Suppressor macrophage treated with lipopolysaccharide for 1 hour (primary cell): ENCODE data around the gene SERP2.

Experiments used
- DNase-seq, 3 donors: peaks; one replicate each; pipeline ENCODE4 v3.0.0-alpha.2; 2020 to 2022

Gene SERP2

GRCh38 chr13:44389060-44389666 is 15.5 kb downstream of the SERP2 start:
- peak in 2 of 3 donors; percentile 17 to 20 for DNase-seq

DNA sequence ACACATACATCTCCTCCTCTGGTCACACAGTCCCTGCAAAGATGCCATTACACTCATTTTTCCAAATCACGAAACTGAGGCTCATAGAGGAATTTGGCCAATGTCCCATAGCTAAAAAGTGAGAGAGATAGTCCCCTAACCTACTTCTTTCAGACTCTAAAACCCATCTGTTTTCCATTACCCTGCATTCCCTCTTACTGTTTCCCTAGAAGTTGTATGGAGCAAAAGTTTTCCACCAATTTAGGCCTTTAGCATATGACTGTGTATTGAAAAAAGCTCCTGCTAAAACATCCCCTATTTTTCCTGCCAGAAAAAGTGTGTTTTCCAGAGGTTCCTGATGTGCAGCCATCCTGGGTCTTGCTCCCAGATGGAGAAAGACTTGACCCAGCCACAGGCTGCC is 16.3 kb downstream of the SERP2 start:
- no peak for DNase-seq

DNA sequence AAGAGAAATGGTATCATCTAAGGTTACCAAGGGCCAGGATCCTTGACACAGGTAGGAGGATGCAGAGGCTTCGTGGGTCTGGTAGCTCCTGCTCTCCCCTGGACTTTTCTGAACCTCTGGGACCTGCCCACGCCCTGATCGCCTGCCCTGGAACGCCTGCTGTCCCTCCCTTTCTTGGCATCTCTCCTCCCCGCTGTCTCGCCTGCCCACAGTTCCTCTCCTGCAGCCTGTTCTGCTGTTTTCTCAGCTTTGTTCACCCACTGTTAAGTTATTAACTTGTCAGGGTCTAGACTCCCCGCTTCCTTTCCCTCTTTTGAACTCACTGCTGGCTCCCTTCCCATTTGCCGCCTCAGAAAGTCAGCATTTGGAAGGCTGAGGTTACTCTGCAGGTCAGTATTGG is 19.8 kb downstream of the SERP2 start:
- peak in 1 of 3 donors; percentile 21 for DNase-seq

- no peak for DNase-seq
Observed at GRCh38 chr13:44394658-44395057, 21.0 kb downstream of the SERP2 start.

DNA sequence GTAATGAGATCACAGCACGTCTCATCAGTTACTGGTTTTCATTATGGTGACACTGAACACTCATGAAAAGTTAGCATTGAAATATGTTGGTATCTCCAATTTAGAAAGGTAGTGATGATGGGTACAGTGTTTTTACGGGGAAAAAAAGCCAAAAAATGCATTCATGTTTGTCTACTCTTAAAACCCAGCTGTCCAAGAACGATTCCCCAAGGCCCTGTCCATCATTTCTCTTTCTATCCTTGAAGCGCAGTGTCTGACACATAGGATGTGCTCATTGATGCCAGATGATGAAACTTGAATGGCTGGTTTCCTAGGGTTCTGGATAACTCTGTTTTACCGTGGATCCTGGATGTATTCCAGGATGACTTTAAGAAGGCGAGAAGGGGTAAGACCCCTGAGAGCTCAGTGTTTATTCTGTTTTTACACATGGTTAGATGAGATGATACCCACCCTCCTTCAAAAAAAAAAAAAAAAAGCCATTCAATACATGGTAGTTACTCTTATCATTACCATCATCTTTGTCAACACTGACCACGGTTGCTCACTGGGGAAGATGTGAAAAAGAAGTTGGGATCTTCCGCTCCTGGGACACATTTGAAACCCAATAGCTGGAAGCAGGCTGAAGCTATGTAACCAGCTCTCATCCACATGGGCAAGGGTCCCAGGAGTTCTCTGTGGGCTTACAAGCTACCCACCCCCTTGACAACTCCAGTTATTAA is 22.5 kb downstream of the SERP2 start:
- DNase-seq: no peak

DNA sequence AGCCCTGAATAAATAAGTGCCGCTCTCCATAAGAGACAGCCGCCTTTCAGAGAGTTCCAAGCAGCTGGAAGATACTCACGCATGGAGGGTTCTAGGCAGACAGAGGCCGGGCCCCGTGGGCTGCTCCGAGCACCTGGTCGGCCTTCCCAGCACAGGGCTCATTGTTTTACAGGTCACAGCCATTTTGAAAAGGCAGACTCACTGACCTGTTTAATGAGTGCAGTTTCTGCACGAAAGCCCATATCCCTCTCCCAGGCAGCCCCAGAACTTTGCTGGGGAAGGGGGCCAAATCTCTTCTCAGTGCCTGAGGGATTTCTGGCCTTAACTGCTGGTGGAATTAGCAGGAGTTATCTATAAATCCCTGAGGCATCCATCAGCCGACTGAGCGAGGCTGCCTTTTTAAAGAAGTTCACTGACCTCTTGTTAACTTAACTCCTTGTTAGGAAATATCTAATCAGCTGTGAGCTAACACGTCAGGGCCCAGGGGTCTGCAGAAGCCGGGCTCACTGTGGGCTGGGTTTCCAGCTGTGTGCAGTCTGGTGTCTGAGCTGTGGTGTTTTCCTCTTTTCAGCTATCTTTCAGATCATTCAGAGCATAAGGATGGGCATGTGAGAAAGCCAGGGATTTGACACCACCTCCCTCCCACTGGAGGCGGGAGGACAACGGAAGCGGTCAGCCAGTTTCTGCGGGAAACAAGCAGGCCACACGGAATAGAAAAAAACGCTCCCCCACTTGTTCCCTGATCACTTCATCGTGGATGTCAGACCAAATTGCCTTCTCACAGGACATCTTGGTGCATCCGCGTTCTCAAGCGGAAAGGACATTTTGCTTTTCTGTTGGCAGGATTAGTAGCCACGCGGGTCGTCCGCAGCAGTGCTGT is 23.3 kb downstream of the SERP2 start:
- DNase-seq: no peak

GRCh38 chr13:44397766-44398223 is 24.2 kb downstream of the SERP2 start:
- no peak for DNase-seq

DNA sequence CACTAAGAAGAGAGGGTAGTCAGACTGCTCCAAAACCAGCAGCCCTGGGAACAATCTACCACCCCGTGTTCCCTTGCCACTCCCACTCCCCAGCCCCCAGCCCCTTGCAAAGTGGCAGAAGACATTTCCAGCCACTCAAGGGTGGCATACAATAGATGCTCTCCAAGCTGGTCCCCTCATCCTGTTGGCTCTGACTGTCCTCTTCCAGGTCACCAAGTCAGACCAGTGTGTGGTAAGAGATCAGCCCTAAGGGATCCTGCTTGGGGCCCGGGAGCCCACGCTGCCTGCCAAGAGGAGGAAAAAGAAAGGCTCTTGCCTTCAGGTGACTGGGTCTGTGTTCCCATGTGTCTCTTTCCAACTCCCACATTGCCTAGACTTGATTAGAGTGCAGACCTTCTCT is 25.0 kb downstream of the SERP2 start:
- DNase-seq: no peak

DNA sequence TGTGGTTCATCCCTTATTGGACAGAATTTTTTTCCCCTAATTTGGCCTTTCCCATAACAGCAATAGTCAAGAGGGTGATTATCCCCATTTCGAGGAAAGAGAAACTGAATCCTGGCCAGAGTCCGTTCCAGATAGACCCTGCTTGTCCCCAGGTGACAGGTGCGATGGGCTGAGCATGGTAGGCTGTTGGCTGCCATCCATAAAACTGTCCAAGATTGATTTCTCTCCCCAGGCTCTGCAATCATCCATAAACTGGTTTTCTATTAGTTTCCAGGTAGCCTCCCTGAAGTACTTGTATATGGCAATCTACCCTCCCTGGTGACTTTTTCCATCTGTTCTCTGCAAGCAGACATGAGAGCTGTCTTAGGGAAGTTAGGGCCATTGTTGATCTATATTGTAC is 25.4 kb downstream of the SERP2 start:
- DNase-seq: no peak

- no peak for DNase-seq
Observed at GRCh38 chr13:44400736-44401135, 27.1 kb downstream of the SERP2 start.

GRCh38 chr13:44401577-44401976 is 28.0 kb downstream of the SERP2 start:
- DNase-seq: no peak

GRCh38 chr13:44402899-44403445 is 29.3 kb downstream of the SERP2 start:
- DNase-seq: no peak

- no peak for DNase-seq
Observed at GRCh38 chr13:44403461-44404056, 29.9 kb downstream of the SERP2 start.

DNA sequence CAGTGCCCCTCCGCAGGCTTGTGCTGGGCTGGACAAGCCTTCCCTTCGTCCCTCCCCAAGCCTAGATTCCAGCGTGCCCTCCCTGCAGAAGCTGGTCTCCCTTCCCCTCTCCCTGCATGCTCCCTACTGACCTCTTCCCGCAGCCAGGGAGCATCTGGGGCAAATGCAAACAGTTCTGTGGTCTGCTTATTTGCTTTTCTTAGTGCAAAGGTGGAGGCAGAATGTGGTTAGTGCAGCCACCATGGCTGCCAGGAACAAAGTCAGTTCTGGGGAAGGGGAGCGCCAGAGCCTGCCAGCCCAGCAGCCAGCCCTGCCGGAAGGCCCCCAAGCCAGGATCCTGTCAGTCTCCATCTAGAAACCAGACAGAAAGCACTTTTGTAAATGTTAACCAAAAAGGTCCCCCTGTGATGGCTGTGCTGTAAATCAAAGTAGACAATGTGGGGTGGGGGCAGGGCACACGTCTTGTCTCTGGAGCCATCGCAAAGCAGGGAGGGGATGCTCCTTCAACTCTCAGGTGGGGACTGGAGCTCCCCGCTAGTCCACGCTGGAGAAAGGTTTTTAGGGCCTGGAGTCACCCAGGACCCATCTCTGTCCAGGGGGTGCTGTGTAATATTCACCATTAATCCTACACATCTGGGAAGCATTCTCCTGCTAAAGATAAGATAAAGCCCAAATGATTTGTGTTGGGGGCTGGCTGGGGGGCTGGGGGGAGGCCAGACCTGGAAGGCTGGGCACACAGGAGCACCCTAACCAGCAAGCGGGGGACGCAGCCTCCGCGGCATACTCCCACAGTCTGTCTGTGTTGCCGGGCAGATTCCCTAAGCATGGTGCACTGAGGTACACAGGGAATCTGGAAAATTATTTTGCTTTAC is 30.9 kb downstream of the SERP2 start:
- no peak for DNase-seq

DNA sequence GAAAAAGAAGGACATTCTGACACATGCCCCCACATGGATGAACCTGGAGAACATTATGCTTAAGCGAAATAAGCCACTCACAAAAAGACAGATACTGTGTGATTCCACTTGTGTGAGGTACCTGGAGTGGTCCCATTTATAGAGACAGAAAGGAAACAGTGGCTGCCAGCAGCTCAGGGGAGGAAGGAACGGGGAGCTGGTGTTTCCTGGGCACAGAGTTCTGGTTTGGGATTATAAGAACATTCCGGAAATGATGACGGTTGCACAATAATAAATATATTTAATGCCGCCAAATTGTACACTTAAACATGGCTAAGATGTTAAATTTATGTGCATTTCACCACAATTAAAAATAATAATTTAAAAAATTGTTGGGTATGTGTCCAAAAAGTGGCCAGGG is 33.0 kb downstream of the SERP2 start:
- DNase-seq: no peak

GRCh38 chr13:44407379-44407778 is 33.8 kb downstream of the SERP2 start:
- DNase-seq: no peak

GRCh38 chr13:44407891-44408290 is 34.3 kb downstream of the SERP2 start:
- DNase-seq: no peak

DNA sequence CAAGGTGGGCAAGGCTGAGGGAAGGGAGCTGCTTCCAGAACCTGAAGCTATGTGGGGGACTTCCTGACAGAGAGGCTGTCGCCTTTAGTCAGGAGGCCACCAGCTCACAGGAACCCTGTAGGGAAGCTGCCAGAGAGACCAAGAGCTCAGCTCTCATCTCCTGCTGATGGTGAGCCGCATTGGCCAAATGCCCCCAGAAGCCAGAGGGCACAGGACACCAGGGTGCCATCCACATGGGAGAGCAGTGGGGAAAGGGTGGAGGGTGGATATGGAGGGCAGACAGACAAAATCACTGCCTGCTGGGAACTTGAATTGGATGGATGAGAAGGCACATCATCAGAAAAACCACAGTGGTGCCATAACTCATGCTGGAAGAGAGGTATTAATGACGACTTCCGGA is 36.0 kb downstream of the SERP2 start:
- no peak for DNase-seq

- no peak for DNase-seq
Observed at GRCh38 chr13:44410328-44410859, 36.8 kb downstream of the SERP2 start.

DNA sequence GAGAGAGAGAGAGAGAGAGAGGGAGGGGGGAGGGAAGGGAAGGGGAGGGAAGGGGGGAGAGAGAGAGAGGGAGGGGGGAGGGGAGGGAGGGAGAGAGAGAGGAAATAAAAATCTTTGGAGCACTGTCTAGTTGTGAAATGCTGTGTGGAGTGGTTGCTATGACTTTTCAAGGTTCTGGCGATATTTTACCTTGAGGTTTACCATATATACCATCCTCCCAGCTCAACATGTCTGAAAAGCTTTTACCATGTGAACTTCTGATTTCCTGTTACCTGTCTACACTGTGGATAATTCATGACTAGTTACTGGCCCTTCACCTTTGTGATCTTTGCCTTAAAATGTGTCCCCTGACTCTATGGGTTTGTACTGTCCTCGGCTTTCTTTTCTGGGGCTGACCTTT is 38.2 kb downstream of the SERP2 start:
- DNase-seq: no peak

- peak in 1 of 3 donors; percentile 13 for DNase-seq
Observed at GRCh38 chr13:44412346-44412935, 38.8 kb downstream of the SERP2 start.
